22Rv1 (cell line): ENCODE data around the gene ATXN2L.

ENCODE experiments used
- CTCF ChIP-seq: fragments of 450-650 bp; IDR thresholded peaks from 2 replicates; pipeline ENCODE4 v1.5.1; 2017; ENCODE audit warnings: mild to moderate bottlenecking
- ZFX ChIP-seq: fragments of 450-650 bp; IDR thresholded peaks from 2 replicates; pipeline ENCODE4 v1.6.1; 2017; ENCODE audit warnings: antibody characterized with exemption, borderline replicate concordance

- TF ChIP-seq CTCF (no peak), ZFX (no peak)
Observed at GRCh38 chr16:28824717-28824973, 1.8 kb downstream of the ATXN2L start.
